Stimulated activated naive B cell treated with anti-CD40 and anti-IgM and Interleukin-4, amounts not matched to agents 10 μg/mL and 1 μg/mL and 100 μg/mL, for 72 hours (primary cell): ENCODE results near the gene KY.
A peak's percentile ranks its signal among the peaks of the same experiment; 100 is the strongest.

ENCODE experiments used
- ATAC-seq, 2 donors: fragments of 150-1000 bp; cut with Tn5 transposase; replicated peaks; 2 replicates each; pipeline ENCODE4 v1.10.0; 2021; ENCODE audit warnings: moderate library complexity in 1 of 2
- DNase-seq: peaks from one replicate; pipeline ENCODE4 v3.0.0; 2021
- H3K27ac Mint-ChIP-seq: one replicate; pipeline ENCODE4 v1.8.0; 2022; ENCODE audit warnings: mild to moderate bottlenecking, mixed read lengths
- H3K27me3 Mint-ChIP-seq, 2 donors: one replicate each; pipeline ENCODE4 v1.8.0; 2022; ENCODE audit warnings: mixed read lengths in 2 of 2
- H3K36me3 Mint-ChIP-seq, 2 donors: one replicate each; pipeline ENCODE4 v1.8.0; 2022; ENCODE audit warnings: mixed read lengths in 2 of 2, mild to moderate bottlenecking in 1 of 2
- H3K4me1 Mint-ChIP-seq, 2 donors: one replicate each; pipeline ENCODE4 v1.8.0; 2022; ENCODE audit warnings: mixed read lengths in 2 of 2, mild to moderate bottlenecking in 1 of 2
- H3K4me3 Mint-ChIP-seq, 2 donors: one replicate each; pipeline ENCODE4 v1.8.0; 2022; ENCODE audit warnings: mild to moderate bottlenecking in 2 of 2, mixed read lengths in 2 of 2, moderate library complexity in 1 of 2
- H3K9me3 Mint-ChIP-seq, 2 donors: one replicate each; pipeline ENCODE4 v1.8.0; 2022; ENCODE audit warnings: mixed read lengths in 2 of 2, mild to moderate bottlenecking in 1 of 2

Gene KY

GRCh38 chr3:134609821-134610431 lies 40.9 kb downstream of the KY start:
- Mint-ChIP-seq H3K4me1 (no peaks in the 10 kb centered on the region), H3K27me3 (peaks cover 0 to 6% of the 10 kb centered on the region in 2 donors), H3K9me3 (no peaks in the 10 kb centered on the region), H3K36me3 (no peaks in the 10 kb centered on the region), H3K4me3 (no peak overlapping the region), H3K27ac (no peak overlapping the region)
- DNase-seq (no peak), ATAC-seq (no peak)

GRCh38 chr3:134608771-134609435 lies 41.9 kb downstream of the KY start:
- Mint-ChIP-seq H3K4me1 (no peaks in the 10 kb centered on the region), H3K36me3 (no peaks in the 10 kb centered on the region), H3K9me3 (no peaks in the 10 kb centered on the region), H3K27me3 (peaks cover 0 to 6% of the 10 kb centered on the region in 2 donors), H3K4me3 (no peak overlapping the region), H3K27ac (no peak overlapping the region)
- DNase-seq = no peak
- ATAC-seq = no peak

GRCh38 chr3:134608023-134608770 lies 42.6 kb downstream of the KY start:
- H3K36me3 Mint-ChIP-seq = no peaks in the 10 kb centered on the region
- no peak for DNase-seq
- ATAC-seq = no peak
- H3K27ac Mint-ChIP-seq = no peak overlapping the region
- H3K4me1 Mint-ChIP-seq = no peaks in the 10 kb centered on the region
- peaks cover 0 to 6% of the 10 kb centered on the region in 2 donors for H3K27me3 Mint-ChIP-seq
- H3K4me3 Mint-ChIP-seq = no peak overlapping the region
- no peaks in the 10 kb centered on the region for H3K9me3 Mint-ChIP-seq

- peaks cover 0 to 6% of the 10 kb centered on the region in 2 donors for H3K27me3 Mint-ChIP-seq
- ATAC-seq (no peak), DNase-seq (no peak)
- H3K4me3 Mint-ChIP-seq = no peak overlapping the region
- no peaks in the 10 kb centered on the region for H3K9me3 Mint-ChIP-seq
- H3K4me1 Mint-ChIP-seq = no peaks in the 10 kb centered on the region
- no peaks in the 10 kb centered on the region for H3K36me3 Mint-ChIP-seq
- no peak overlapping the region for H3K27ac Mint-ChIP-seq
These were observed 43.5 kb downstream of the KY start for GRCh38 chr3:134607054-134608022.

- Mint-ChIP-seq H3K27me3 (peaks cover 4 to 6% of the 10 kb centered on the region in 2 donors), H3K4me3 (no peak overlapping the region), H3K4me1 (no peaks in the 10 kb centered on the region), H3K9me3 (no peaks in the 10 kb centered on the region), H3K36me3 (no peaks in the 10 kb centered on the region), H3K27ac (no peak overlapping the region)
- DNase-seq (no peak), ATAC-seq (no peak)
These were observed 44.5 kb downstream of the KY start for GRCh38 chr3:134606033-134607025.

- peaks cover 0 to 6% of the 10 kb centered on the region in 2 donors for H3K4me1 Mint-ChIP-seq
- H3K36me3 Mint-ChIP-seq = no peaks in the 10 kb centered on the region
- no peak for ATAC-seq
- no peaks in the 10 kb centered on the region for H3K9me3 Mint-ChIP-seq
- DNase-seq = no peak
- no peak overlapping the region for H3K4me3 Mint-ChIP-seq
- H3K27ac Mint-ChIP-seq = no peak overlapping the region
- H3K27me3 Mint-ChIP-seq = peaks cover 5 to 10% of the 10 kb centered on the region in 2 donors
These were observed 45.3 kb downstream of the KY start for GRCh38 chr3:134605556-134605955.

- Mint-ChIP-seq H3K36me3 (no peaks in the 10 kb centered on the region), H3K27ac (no peak overlapping the region), H3K4me3 (no peak overlapping the region), H3K9me3 (no peaks in the 10 kb centered on the region), H3K4me1 (peaks cover 0 to 9% of the 10 kb centered on the region in 2 donors), H3K27me3 (peaks cover 5 to 12% of the 10 kb centered on the region in 2 donors)
- ATAC-seq = no peak
- DNase-seq = no peak
These were observed 46.9 kb downstream of the KY start for GRCh38 chr3:134603956-134604355.

GRCh38 chr3:134603480-134603879 lies 47.3 kb downstream of the KY start:
- H3K36me3 Mint-ChIP-seq = no peaks in the 10 kb centered on the region
- H3K9me3 Mint-ChIP-seq = no peaks in the 10 kb centered on the region
- no peak overlapping the region for H3K4me3 Mint-ChIP-seq
- no peak for ATAC-seq
- H3K4me1 Mint-ChIP-seq = peaks cover 0 to 9% of the 10 kb centered on the region in 2 donors
- H3K27me3 Mint-ChIP-seq = peaks cover 5 to 13% of the 10 kb centered on the region in 2 donors
- H3K27ac Mint-ChIP-seq = no peak overlapping the region
- DNase-seq = no peak

GRCh38 chr3:134602440-134602814 lies 48.4 kb downstream of the KY start:
- Mint-ChIP-seq H3K27ac (no peak overlapping the region), H3K9me3 (no peaks in the 10 kb centered on the region), H3K27me3 (peaks cover 5 to 15% of the 10 kb centered on the region in 2 donors), H3K4me3 (no peak overlapping the region), H3K36me3 (no peaks in the 10 kb centered on the region), H3K4me1 (peaks cover 0 to 9% of the 10 kb centered on the region in 2 donors)
- ATAC-seq = no peak
- DNase-seq = no peak

- Mint-ChIP-seq H3K4me1 (peaks cover 0 to 9% of the 10 kb centered on the region in 2 donors), H3K27me3 (peaks cover 5 to 15% of the 10 kb centered on the region in 2 donors), H3K27ac (no peak overlapping the region)
These were observed 49.0 kb downstream of the KY start for GRCh38 chr3:134601539-134602439.

GRCh38 chr3:134600685-134601463 lies 49.9 kb downstream of the KY start:
- Mint-ChIP-seq H3K27ac (no peak overlapping the region), H3K4me1 (peaks cover 0 to 9% of the 10 kb centered on the region in 2 donors), H3K36me3 (no peaks in the 10 kb centered on the region), H3K9me3 (no peaks in the 10 kb centered on the region), H3K4me3 (peak overlapping the region in 1 of 2 donors; percentile 39), H3K27me3 (peaks cover 5 to 13% of the 10 kb centered on the region in 2 donors)
- peak; percentile 76 to 85 for ATAC-seq
- peak; percentile 34 for DNase-seq

More at GRCh38 chr3:134601539-134602439, 49.0 kb downstream of the KY start:
- H3K4me3 Mint-ChIP-seq = no peak overlapping the region
- no peak for DNase-seq
- H3K36me3 Mint-ChIP-seq = no peaks in the 10 kb centered on the region
- no peaks in the 10 kb centered on the region for H3K9me3 Mint-ChIP-seq
- no peak for ATAC-seq

GRCh38 chr3:134600206-134600605 lies 50.6 kb downstream of the KY start:
- ATAC-seq = peak; percentile 11 to 17
- no peak overlapping the region for H3K27ac Mint-ChIP-seq

More at GRCh38 chr3:134600206-134600605, 50.6 kb downstream of the KY start:
- H3K9me3 Mint-ChIP-seq = no peaks in the 10 kb centered on the region
- H3K4me3 Mint-ChIP-seq = no peak overlapping the region
- peaks cover 0 to 9% of the 10 kb centered on the region in 2 donors for H3K4me1 Mint-ChIP-seq
- DNase-seq = no peak
- no peaks in the 10 kb centered on the region for H3K36me3 Mint-ChIP-seq
- peaks cover 5 to 9% of the 10 kb centered on the region in 2 donors for H3K27me3 Mint-ChIP-seq
